HepG2 (cell line): ENCODE measurements around the gene OBI1. TPM values are rescaled to one million over a fixed set of nuclear protein-coding genes. Genes with fewer than 3 reads are reported as not detected.
A peak's percentile ranks its signal among the peaks of the same experiment; 100 is the strongest.

Experiments used
- ATAC-seq: fragments of 200-7000 bp; cut with Tn5 transposase; 3 replicates; pipeline ENCODE4 v1.9.1; 2020; ENCODE audit warnings: mild to moderate bottlenecking, moderate library complexity
- BruUV-seq: library from RNA; stranded (reverse); fragments of 400-500 nt; replicated peaks from 2 replicates; lab custom pipeline; 2021; lab: Mats Ljungman, UMichigan
- CTCF ChIA-PET: fragments of 300-600 bp; formaldehyde crosslinking; extraction: SDS; loops from one replicate; lab custom pipeline; 2021; ENCODE audit warnings: low total read pairs, inconsistent platforms, low intra/inter-chr PET ratio; lab: Yijun Ruan, JAX
- POLR2A ChIA-PET: fragments of 350-600 bp; sonication (Branson Sonifier 250); formaldehyde crosslinking; loops from one replicate; lab custom pipeline; 2020; ENCODE audit warnings: antibody characterized with exemption, inconsistent platforms; lab: Yijun Ruan, JAX
- DNase-seq: peaks from one replicate; pipeline ENCODE4 v3.0.0-alpha.2; 2015; ENCODE audit warnings: low spot score
- FAIRE-seq: peaks from 3 replicates; lab custom pipeline; 2011; peaks lifted over from hg19 to GRCh38; lab: Jason Lieb, UNC
- H2AFZ ChIP-seq: one replicate; pipeline ENCODE4 v1.6.1; 2011; ENCODE audit warnings: low read length, inconsistent platforms
- H3K27ac ChIP-seq: fragments of 300-600 bp; 3 replicates; pipeline ENCODE4 v1.8.0; 2011; ENCODE audit warnings: mixed run types, mild to moderate bottlenecking, mixed read lengths, low read length, inconsistent platforms; ENCODE audit not compliant: insufficient read depth; ENCODE audit errors: extremely low read length
- H3K27me3 ChIP-seq, 2 experiments: fragments of 200-600 bp in 1 of 2; 2 replicates in 1 of 2; 3 replicates in 1 of 2; pipeline versions ENCODE4 v1.6.0 to v1.8.0; 2011; ENCODE audit warnings: low read length in 2 of 2, mild to moderate bottlenecking in 2 of 2, moderate library complexity in 2 of 2, inconsistent platforms in 1 of 2; ENCODE audit not compliant: insufficient read depth in 2 of 2, control insufficient read depth in 1 of 2
- H3K36me3 ChIP-seq, 2 experiments: fragments of 200-600 bp in 1 of 2; replicated peaks in 1 of 2; 2 replicates in 1 of 2; 3 replicates in 1 of 2; pipeline versions ENCODE4 v1.5.1 to v1.8.0; 2011; ENCODE audit warnings: low read length in 2 of 2, inconsistent platforms in 1 of 2; ENCODE audit not compliant: insufficient read depth in 2 of 2, control insufficient read depth in 1 of 2
- H3K4me1 ChIP-seq: 2 replicates; pipeline ENCODE4 v1.5.1; 2012; ENCODE audit warnings: low read length, inconsistent platforms; ENCODE audit not compliant: insufficient read depth
- H3K4me2 ChIP-seq: 2 replicates; pipeline ENCODE4 v1.6.0; 2011; ENCODE audit warnings: low read depth, low read length, inconsistent platforms
- H3K4me3 ChIP-seq, 3 experiments: fragments of 200-600 bp in 1 of 3; sonication (generic), shearing (Covaris generic) in 1 of 3; replicated peaks in 1 of 3; 2 replicates each; pipeline ENCODE4 v1.5.1; 2011 to 2016; ENCODE audit warnings: low read length in 3 of 3, inconsistent platforms in 2 of 3, low read depth in 2 of 3, mild to moderate bottlenecking in 2 of 3, control low read depth in 1 of 3, mixed read lengths in 1 of 3; ENCODE audit not compliant: insufficient read depth in 1 of 3
- H3K79me2 ChIP-seq: one replicate; pipeline ENCODE4 v1.6.1; 2011; ENCODE audit warnings: low read length, inconsistent platforms; ENCODE audit not compliant: insufficient read depth
- H3K9ac ChIP-seq: 2 replicates; pipeline ENCODE4 v1.6.0; 2011; ENCODE audit warnings: mild to moderate bottlenecking, low read depth, low read length, inconsistent platforms; ENCODE audit not compliant: insufficient read depth
- H3K9me3 ChIP-seq: 2 replicates; pipeline ENCODE4 v1.5.1; 2012; ENCODE audit warnings: mild to moderate bottlenecking, low read length
- H4K20me1 ChIP-seq: 2 replicates; pipeline ENCODE4 v1.6.0; 2011; ENCODE audit warnings: inconsistent platforms, mild to moderate bottlenecking, low read length, moderate library complexity; ENCODE audit not compliant: insufficient read depth
- ATF7 ChIP-seq, 2 experiments: fragments of 450-650 bp in 1 of 2; sonication (generic) in 1 of 2; formaldehyde crosslinking in 1 of 2; IDR thresholded peaks; 2 replicates each; pipeline versions ENCODE4 v1.4.0 to v1.6.1; 2016 to 2020; ENCODE audit warnings: antibody characterized with exemption in 1 of 2, mild to moderate bottlenecking in 1 of 2, missing genetic modification reagents in 1 of 2
- SMC3 ChIP-seq: IDR thresholded peaks from 2 replicates; pipeline ENCODE4 v1.6.1; 2011; ENCODE audit warnings: low read length, improper control_type of control experiment
- SRSF9 ChIP-seq: fragments of 200-400 bp; formaldehyde crosslinking; IDR thresholded peaks from 2 replicates; pipeline ENCODE4 v1.6.1; 2018; ENCODE audit warnings: borderline replicate concordance, mild to moderate bottlenecking, low read depth, low read length; ENCODE audit not compliant: insufficient read depth, poor library complexity, severe bottlenecking
- STAG1 ChIP-seq: sonication (generic); formaldehyde crosslinking; IDR thresholded peaks from 2 replicates; pipeline ENCODE4 v1.4.0; 2020; ENCODE audit warnings: missing genetic modification reagents
- ZEB1 ChIP-seq: IDR thresholded peaks from 2 replicates; pipeline ENCODE4 v1.6.1; 2012; ENCODE audit warnings: mild to moderate bottlenecking, low read depth, inconsistent platforms; ENCODE audit not compliant: insufficient replicate concordance
- ZNF282 ChIP-seq: fragments of 450-650 bp; IDR thresholded peaks from 2 replicates; pipeline ENCODE4 v1.6.1; 2018; ENCODE audit not compliant: partially characterized antibody
- WGBS: methylation state at CpG from one replicate; pipeline ENCODE4 v1.1.6; 2017; ENCODE audit warnings: low lambda C conversion rate; 5-methylcytosine and 5-hydroxymethylcytosine counted together
- in situ Hi-C: cut with HindIII; loops from 2 replicates; pipeline ENCODE4 v1.10.0; 2017; ENCODE audit warnings: low pct_unique_long_range_greater_than_20kb; ENCODE audit not compliant: extremely low pct_ligation_motif_present
- intact Hi-C: fragments of 100-400 bp; cut with micrococcal nuclease; formaldehyde crosslinking; loops from one replicate; pipeline ENCODE4 v1.10.0; 2022; ENCODE audit not compliant: unreplicated experiment
- polyA plus RNA-seq, 8 experiments: library from polyadenylated mRNA; depleted of rRNA in 3 of 8; stranded (reverse) in 7 of 8; unstranded in 1 of 8; fragments of >200 nt; fragmentation: Illumina TruSeq in 4 of 8; extraction: Trizol in 4 of 8; gene quantifications; 2 replicates each; pipeline versions ENCODE4 v1.2.1 to v1.2.3, GENCODE V29; 2011 to 2016; ENCODE audit warnings: low read depth in 4 of 8, missing spikeins in 1 of 8, mixed read lengths in 1 of 8; ENCODE audit not compliant: insufficient read depth in 1 of 8
- total RNA-seq, 5 experiments: library from RNA; depleted of rRNA; stranded (reverse); fragments of >200 nt; fragmentation: Illumina TruSeq; extraction: Trizol; gene quantifications; 2 replicates each; pipeline ENCODE4 v1.2.3, GENCODE V29; 2016; ENCODE audit warnings: low read depth in 1 of 5
- TF ChIP-seq, protein P1 (sequence below): IDR thresholded peaks from 2 replicates; pipeline ENCODE4 v1.6.1; 2016; ENCODE audit warnings: missing biosample characterization, missing genetic modification reagents, low read depth
- TF ChIP-seq, protein P2 (sequence below): sonication (generic); formaldehyde crosslinking; IDR thresholded peaks from 2 replicates; pipeline ENCODE4 v1.5.0; 2020; ENCODE audit warnings: missing genetic modification reagents
- TF ChIP-seq, protein P3 (sequence below): sonication (generic); formaldehyde crosslinking; IDR thresholded peaks from 2 replicates; pipeline ENCODE4 v1.5.0; 2020; ENCODE audit warnings: mild to moderate bottlenecking, missing genetic modification reagents, moderate library complexity

OBI1 gene
- total and polyA plus RNA-seq, 2 of the 13 experiments (the other 11 are each of a cell fraction or from before 2014, with no cell fraction given) = 7.8 to 23.5 TPM

DNA sequence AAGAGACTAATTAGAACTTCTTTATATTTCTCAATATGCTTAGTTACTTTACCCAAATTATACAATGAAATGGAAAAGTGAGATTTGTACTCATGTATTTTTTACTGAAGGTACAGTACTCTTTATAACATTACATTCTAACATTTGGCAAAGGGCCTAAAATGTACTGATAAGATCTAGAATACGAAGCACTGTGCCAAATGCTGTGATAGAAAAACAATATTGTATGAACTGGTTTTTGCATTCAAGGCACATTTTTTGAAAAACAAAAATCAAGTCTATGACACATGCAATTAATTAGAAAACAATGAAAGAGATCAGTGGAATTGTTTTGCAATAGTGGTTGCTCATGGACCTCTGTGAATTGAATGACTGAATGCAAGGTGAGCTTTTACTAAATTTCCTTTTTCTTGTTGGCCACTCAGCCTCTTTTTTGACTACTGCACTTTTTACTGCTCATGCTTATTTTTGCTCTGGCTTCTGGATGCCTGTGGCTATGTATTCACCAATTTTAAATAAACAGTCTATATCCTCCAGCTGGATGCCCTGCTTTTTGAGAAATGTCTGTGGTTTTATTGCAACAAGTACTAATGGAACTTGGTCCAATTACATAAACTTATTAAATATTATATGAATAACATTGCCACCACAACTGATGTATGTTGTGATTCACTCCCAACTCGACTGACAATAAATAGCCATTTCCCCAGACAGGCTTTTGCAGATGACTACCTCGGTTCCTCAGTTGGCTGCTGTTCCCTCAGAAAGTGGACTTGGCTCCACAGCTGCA, 41.4 kb upstream of the OBI1 start (continued):
- TF ChIP-seq, protein P1, sequence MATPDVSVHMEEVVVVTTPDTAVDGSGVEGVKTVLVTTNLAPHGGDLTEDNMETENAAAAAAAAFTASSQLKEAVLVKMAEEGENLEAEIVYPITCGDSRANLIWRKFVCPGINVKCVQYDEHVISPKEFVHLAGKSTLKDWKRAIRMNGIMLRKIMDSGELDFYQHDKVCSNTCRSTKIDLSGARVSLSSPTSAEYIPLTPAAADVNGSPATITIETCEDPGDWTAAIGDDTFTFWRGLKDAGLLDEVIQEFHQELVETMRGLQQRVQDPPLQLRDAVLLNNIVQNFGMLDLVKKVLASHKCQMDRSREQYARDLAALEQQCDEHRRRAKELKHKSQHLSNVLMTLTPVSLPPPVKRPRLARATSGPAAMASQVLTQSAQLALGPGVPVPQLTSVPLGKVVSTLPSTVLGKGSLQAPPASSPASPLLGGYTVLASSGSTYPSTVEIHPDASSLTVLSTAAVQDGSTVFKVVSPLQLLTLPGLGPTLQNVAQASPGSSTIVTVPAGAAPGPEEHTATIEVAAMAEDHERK (CRISPR knock-in tag) = no peak
- TF ChIP-seq ATF7 (IDR thresholded peaks at IDR 0.05) = no peak
- TF ChIP-seq ATF7 (CRISPR knock-in tag; IDR thresholded peaks at IDR 0.05) = no peak
- no peak for TF ChIP-seq ZEB1
- TF ChIP-seq, protein P2, sequence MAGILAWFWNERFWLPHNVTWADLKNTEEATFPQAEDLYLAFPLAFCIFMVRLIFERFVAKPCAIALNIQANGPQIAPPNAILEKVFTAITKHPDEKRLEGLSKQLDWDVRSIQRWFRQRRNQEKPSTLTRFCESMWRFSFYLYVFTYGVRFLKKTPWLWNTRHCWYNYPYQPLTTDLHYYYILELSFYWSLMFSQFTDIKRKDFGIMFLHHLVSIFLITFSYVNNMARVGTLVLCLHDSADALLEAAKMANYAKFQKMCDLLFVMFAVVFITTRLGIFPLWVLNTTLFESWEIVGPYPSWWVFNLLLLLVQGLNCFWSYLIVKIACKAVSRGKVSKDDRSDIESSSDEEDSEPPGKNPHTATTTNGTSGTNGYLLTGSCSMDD (CRISPR knock-in tag) = no peak
- no peak for TF ChIP-seq ZNF282

DNA sequence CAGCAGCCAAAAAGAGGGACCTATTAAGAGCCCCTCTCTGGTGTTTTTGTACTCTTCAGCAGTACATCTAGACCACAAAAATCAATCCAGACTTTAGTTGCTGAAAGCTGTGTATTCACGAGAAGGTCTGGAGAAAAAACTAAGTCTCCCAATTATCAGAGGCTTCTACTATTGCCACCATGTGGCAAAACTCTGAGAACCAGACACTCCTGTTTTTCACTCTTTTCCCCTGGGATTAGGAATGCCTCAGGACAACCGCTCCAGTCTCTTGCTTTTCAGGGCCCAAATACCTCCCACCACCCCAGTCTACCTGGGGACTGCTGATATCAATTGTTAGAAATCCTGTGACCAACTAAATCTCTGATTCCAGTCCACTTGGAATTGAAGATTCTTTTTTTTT, 30.1 kb upstream of the OBI1 start:
- no peaks in the 10 kb centered on the region for H4K20me1 ChIP-seq
- CTCF ChIA-PET = no interaction called here
- no peak overlapping the region for H3K4me3 ChIP-seq
- no peak overlapping the region for H3K4me2 ChIP-seq
- no peak for FAIRE-seq
- H3K36me3 ChIP-seq = no peaks in the 10 kb centered on the region
- POLR2A ChIA-PET = no interaction called here
- no peaks in the 10 kb centered on the region for H3K27me3 ChIP-seq
- in situ Hi-C loops = no loop called here
- intact Hi-C loops = no loop called here
- WGBS = 0% methylated on average over 2 of the region's 2 CpGs
- H2AFZ ChIP-seq = no peak overlapping the region
- H3K9me3 ChIP-seq = no peaks in the 10 kb centered on the region
- peak; percentile 75 for ATAC-seq
- BruUV-seq = no TSS peak
- H3K27ac ChIP-seq = no peak overlapping the region
- TF ChIP-seq SMC3 = peak; percentile 37; the same call in 1 of the 2 replicates
- TF ChIP-seq STAG1 = peak; percentile 56
- no peak for TF ChIP-seq SRSF9
- TF ChIP-seq, protein P3, sequence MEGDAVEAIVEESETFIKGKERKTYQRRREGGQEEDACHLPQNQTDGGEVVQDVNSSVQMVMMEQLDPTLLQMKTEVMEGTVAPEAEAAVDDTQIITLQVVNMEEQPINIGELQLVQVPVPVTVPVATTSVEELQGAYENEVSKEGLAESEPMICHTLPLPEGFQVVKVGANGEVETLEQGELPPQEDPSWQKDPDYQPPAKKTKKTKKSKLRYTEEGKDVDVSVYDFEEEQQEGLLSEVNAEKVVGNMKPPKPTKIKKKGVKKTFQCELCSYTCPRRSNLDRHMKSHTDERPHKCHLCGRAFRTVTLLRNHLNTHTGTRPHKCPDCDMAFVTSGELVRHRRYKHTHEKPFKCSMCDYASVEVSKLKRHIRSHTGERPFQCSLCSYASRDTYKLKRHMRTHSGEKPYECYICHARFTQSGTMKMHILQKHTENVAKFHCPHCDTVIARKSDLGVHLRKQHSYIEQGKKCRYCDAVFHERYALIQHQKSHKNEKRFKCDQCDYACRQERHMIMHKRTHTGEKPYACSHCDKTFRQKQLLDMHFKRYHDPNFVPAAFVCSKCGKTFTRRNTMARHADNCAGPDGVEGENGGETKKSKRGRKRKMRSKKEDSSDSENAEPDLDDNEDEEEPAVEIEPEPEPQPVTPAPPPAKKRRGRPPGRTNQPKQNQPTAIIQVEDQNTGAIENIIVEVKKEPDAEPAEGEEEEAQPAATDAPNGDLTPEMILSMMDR (CRISPR knock-in tag) = peak; percentile 53
- TF ChIP-seq, all 625 proteins: peak for 3
- H3K4me1 ChIP-seq = no peaks in the 10 kb centered on the region
- no peak overlapping the region for H3K9ac ChIP-seq
- no peaks in the 10 kb centered on the region for H3K79me2 ChIP-seq
- DNase-seq = peak; percentile 12
